ENCODE results near the gene CAB39L.

CAB39L gene

DNA sequence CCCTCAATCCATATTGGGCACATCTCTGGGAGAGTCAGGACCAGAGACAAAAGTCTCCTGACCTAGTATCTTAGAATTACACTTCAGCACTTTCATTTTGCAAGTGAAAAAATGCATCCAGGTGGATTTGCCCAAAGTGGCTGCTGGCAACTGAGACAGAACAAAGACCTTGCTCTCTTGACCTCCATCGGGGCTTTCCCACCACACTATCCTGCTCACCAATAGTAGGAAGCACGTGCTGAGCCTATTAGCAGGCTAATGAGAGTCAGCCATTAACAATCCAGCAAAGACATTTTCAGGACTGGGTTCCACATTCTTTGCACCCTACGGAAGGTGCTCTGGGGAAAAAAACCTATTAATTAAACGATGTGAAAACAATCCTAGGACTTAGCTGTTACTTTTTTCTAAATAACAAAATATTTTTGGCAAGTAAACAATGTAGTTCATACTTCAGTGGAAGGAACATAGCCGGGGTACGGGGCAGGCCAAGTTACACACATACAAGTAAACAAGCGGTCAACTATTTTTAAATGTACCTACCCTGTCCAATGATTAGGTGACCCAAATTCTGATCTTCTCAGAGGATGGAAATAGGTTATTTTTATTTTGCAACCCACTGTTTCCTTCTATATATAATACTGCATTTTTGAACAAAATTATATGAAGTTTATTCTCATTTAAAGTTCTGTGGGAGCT is 117.5 kb downstream of the CAB39L start:
- H3K4me3 ChIP-seq (ENCODE audit: low read depth, low read length), result no peak overlapping the region
- TF ChIP-seq, protein P1, sequence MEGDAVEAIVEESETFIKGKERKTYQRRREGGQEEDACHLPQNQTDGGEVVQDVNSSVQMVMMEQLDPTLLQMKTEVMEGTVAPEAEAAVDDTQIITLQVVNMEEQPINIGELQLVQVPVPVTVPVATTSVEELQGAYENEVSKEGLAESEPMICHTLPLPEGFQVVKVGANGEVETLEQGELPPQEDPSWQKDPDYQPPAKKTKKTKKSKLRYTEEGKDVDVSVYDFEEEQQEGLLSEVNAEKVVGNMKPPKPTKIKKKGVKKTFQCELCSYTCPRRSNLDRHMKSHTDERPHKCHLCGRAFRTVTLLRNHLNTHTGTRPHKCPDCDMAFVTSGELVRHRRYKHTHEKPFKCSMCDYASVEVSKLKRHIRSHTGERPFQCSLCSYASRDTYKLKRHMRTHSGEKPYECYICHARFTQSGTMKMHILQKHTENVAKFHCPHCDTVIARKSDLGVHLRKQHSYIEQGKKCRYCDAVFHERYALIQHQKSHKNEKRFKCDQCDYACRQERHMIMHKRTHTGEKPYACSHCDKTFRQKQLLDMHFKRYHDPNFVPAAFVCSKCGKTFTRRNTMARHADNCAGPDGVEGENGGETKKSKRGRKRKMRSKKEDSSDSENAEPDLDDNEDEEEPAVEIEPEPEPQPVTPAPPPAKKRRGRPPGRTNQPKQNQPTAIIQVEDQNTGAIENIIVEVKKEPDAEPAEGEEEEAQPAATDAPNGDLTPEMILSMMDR (IDR thresholded peaks at IDR 0.05; ENCODE audit: low read depth, low read length), result no peak

DNA sequence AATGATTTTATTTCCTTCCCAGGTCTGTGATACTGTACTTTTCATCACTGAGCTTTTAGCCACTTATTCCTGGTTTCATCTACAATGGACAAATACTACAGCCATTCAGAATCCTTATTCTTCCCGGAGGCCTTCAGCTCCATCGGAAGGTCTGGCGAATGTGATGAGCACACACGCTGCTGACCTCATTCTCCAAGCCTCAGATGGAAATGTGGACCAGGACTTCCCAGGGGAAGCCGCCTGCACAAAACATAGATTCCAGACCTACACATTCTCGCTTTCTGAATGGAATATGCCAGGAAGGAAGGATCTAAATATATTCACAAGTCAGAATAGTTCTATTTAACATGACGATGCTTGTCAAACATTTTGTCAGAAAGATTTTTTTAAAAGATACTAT is 120.5 kb downstream of the CAB39L start:
- no peak overlapping the region for H3K4me3 ChIP-seq (ENCODE audit: low read depth, low read length)
- TF ChIP-seq, protein P1 (IDR thresholded peaks at IDR 0.05; ENCODE audit: low read depth, low read length), result no peak

DNA sequence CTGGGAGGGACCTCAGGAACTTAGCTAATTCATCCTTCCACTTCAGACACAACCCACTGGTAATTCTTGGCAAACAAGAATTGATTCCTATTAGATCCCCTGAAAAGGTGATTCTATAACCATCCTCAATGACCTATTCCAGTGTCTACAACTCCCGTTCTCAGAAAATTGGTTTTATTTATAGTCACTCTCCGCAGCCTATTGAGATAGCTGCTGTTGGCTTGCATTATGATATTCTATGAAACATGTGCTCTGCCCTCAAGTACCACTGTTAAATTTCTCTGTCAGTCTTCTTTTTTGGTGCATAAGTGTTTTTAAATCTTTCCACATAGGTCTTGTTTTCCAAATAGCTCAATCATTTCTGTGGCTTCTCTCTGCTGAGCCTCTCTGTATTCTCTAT is 121.2 kb downstream of the CAB39L start:
- TF ChIP-seq, protein P1 (IDR thresholded peaks at IDR 0.05; ENCODE audit: low read depth, low read length), result no peak
- H3K4me3 ChIP-seq (ENCODE audit: low read depth, low read length), result no peak overlapping the region

DNA sequence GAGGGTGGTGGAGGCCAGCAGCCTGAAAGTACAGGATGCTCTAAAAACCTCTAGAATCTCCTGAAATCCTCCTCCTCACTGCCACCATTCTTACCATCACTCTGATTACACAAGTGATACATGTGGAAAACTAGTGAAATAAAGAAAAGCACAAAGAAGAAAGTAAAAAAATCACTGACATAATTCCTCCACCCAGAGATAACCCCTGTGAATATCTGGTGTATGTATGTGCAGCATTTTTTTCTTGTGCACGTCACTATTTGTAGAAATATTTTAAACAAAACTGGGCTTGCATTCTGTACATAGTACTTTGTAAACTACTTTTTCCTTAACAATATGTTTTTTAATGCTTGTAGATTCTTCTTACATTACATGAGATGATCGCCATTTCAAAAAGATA is 122.9 kb downstream of the CAB39L start:
- H3K4me3 ChIP-seq (ENCODE audit: low read depth, low read length), result no peak overlapping the region

DNA sequence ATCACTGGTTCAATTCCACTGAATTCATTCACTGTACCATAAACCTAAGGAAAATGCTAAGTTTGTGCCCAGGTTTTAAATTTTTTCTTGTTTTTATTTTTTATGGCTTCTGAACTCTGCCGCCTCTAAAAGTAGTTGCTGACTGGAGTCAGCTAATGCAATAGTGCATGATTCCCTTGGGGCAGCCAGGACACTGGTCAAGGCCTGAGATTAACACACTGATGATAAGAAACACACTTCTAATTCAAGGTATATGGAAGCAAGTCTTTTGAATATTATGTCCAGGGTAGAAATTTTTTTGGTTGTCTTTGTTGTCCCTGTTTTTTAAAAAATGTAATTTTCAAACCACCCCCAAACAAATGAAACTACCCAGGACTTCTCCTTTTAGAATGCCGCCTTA is 123.9 kb downstream of the CAB39L start:
- TF ChIP-seq, protein P1 (IDR thresholded peaks at IDR 0.05; ENCODE audit: low read depth, low read length), result no peak
- no peak overlapping the region for H3K4me3 ChIP-seq (ENCODE audit: low read depth, low read length)

More for the DNA sequence above, 122.9 kb downstream of the CAB39L start:
- TF ChIP-seq, protein P1 (IDR thresholded peaks at IDR 0.05; ENCODE audit: low read depth, low read length), result no peak

DNA sequence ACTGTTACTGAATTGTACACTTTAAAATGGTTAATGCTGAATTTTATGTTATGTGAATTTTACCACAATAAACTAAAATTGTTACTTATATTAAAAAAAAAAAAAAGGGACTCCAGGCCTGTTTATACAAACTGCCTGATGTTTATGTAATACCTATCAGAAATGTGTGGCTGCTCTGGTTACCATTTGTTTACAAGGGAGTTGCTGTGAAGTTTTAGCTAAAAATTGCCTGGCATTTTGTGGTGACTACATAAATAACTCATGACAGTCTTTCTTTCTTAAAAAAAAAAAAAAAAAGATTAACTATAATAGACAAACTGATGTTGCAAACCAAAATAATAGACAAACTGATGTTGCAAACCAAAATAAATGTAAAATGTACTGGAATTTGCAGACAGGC is 124.3 kb downstream of the CAB39L start:
- H3K4me3 ChIP-seq (ENCODE audit: low read depth, low read length), result no peak overlapping the region
- TF ChIP-seq, protein P1 (IDR thresholded peaks at IDR 0.05; ENCODE audit: low read depth, low read length), result no peak

DNA sequence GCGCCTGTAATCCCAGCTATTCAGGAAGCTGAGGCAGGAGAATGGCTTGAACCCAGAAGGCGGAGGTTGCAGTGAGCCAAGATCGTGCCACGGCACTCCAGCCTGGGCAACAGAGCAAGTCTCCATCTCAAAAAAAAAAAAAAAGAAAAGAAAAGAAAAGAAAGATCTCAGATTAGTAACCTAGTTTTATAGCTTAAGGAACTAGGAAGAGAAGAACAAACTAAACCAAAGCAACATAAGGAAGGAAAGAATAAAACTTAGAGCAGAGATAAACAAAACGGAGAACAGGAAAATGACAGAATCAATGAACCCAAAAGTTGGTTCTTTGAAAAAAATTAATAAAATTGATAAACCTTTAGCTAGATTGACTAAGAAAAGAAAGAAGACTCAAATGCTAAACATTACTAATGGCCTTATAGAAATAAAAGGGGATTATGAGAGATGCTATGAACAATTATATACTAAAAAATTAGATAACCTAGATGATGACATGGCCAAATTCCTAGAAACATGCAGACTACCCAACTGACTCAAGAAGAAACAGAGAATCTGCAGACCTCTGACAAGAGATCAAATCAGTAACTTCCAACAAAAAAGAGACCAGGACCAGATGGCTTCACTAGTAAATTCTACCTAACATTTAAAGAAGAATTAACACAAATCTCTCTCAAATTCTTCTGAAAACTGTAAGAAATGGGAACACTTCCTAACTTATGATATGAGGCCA is 127.9 kb downstream of the CAB39L start:
- TF ChIP-seq, protein P1 (IDR thresholded peaks at IDR 0.05; ENCODE audit: low read depth, low read length), result no peak
- no peak overlapping the region for H3K4me3 ChIP-seq (ENCODE audit: low read depth, low read length)

Measured in WI38 (cell line).